A673 (cell line): Measurements from ENCODE around the gene IZUMO2. TPM values are rescaled to one million over a fixed set of nuclear protein-coding genes. Genes with fewer than 3 reads are reported as not detected.

ENCODE experiments used
- total RNA-seq: library from RNA; stranded (reverse); gene quantifications from 2 replicates; pipeline ENCODE4 v1.2.3, GENCODE V29; 2021

IZUMO2 gene
- total RNA-seq, 1 experiment from 2014 or later, result not detected

Other genes with a start within 250 kb of the IZUMO2 start
- 302 and 322 TPM in 2 replicates for gene ATF5, start 234.1 kb downstream of the IZUMO2 start, total RNA-seq
- 98.5 and 100 TPM in 2 replicates for gene NUP62, start 233.8 kb downstream of the IZUMO2 start, total RNA-seq
- not detected in 2 replicates for gene SIGLEC11, start 202.1 kb downstream of the IZUMO2 start, total RNA-seq
- 44.4 and 47.5 TPM in 2 replicates for gene VRK3, start 137.9 kb downstream of the IZUMO2 start, total RNA-seq
- 14.4 and 15.6 TPM in 2 replicates for gene ZNF473, start 137.3 kb downstream of the IZUMO2 start, total RNA-seq
- gene MYH14, start 40.3 kb upstream of the IZUMO2 start, total RNA-seq, result 0.84 and 1.4 TPM in 2 replicates
- gene KCNC3, start 166.1 kb upstream of the IZUMO2 start, total RNA-seq, result 6.4 and 6.7 TPM in 2 replicates
- 0.47 and 0.63 TPM in 2 replicates for gene NAPSA, start 202.4 kb upstream of the IZUMO2 start, total RNA-seq
- 42.7 and 45.0 TPM in 2 replicates for gene NR1H2, start 213.2 kb upstream of the IZUMO2 start, total RNA-seq
- 143 and 155 TPM in 2 replicates for gene POLD1, start 221.1 kb upstream of the IZUMO2 start, total RNA-seq